AG09319 (cell line): ENCODE measurements around the gene NOS1AP.

Source experiments
- DNase-seq: peaks from one replicate; pipeline ENCODE4 v3.0.0-alpha.2; 2010; ENCODE audit warnings: low read depth; ENCODE audit errors: extremely low read depth
- TF ChIP-seq, protein P1 (sequence below): IDR thresholded peaks from 2 replicates; pipeline ENCODE4 v1.5.1; 2011; ENCODE audit warnings: low read depth, mild to moderate bottlenecking, inconsistent platforms, low read length, moderate library complexity

Gene NOS1AP

GRCh38 chr1:162108426-162108825, 38.9 kb downstream of the NOS1AP start:
- TF ChIP-seq, protein P1, sequence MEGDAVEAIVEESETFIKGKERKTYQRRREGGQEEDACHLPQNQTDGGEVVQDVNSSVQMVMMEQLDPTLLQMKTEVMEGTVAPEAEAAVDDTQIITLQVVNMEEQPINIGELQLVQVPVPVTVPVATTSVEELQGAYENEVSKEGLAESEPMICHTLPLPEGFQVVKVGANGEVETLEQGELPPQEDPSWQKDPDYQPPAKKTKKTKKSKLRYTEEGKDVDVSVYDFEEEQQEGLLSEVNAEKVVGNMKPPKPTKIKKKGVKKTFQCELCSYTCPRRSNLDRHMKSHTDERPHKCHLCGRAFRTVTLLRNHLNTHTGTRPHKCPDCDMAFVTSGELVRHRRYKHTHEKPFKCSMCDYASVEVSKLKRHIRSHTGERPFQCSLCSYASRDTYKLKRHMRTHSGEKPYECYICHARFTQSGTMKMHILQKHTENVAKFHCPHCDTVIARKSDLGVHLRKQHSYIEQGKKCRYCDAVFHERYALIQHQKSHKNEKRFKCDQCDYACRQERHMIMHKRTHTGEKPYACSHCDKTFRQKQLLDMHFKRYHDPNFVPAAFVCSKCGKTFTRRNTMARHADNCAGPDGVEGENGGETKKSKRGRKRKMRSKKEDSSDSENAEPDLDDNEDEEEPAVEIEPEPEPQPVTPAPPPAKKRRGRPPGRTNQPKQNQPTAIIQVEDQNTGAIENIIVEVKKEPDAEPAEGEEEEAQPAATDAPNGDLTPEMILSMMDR: no peak

DNA sequence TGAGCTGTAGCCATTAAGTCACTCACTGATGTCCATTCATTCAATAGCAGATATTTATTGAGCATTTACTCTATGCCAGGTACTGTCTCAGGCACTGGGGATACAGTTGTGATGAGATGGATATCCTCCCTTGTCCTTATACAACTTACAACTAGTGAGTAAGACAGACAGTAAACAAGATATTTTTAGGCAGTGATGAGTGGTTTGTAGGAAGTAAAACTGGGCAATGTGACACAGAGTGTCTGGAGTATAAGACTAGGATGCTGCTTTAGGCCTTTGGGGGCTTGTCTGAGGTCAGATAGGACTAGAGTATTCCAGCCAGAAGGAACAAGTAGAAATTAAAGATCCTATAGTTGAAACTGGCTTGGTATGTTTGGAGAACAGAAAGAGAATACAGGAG, 41.4 kb downstream of the NOS1AP start:
- DNase-seq: no peak
- TF ChIP-seq, protein P1: no peak

More at GRCh38 chr1:162108426-162108825, 38.9 kb downstream of the NOS1AP start:
- DNase-seq: no peak

GRCh38 chr1:162111572-162111971, 42.1 kb downstream of the NOS1AP start:
- no peak for DNase-seq
- TF ChIP-seq, protein P1: no peak

DNA sequence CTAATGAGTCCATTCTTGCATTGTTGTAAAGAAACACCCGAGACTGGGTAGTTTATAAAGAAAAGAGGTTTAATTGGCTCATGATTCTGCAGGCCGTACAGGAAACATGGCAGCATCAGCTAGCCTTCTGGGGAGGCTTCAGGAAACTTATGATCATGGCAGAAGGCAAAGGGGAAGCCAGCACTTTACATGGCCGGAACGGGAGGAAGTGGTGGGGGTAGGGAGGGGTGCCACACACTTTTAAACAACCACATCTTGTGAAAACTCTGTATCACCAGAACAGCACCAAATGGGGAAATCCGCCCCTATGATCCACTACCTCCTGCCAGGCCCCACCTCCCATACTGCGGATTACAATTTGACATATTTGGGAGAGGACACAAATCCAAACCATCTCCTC, 43.9 kb downstream of the NOS1AP start:
- TF ChIP-seq, protein P1: no peak
- DNase-seq: no peak

DNA sequence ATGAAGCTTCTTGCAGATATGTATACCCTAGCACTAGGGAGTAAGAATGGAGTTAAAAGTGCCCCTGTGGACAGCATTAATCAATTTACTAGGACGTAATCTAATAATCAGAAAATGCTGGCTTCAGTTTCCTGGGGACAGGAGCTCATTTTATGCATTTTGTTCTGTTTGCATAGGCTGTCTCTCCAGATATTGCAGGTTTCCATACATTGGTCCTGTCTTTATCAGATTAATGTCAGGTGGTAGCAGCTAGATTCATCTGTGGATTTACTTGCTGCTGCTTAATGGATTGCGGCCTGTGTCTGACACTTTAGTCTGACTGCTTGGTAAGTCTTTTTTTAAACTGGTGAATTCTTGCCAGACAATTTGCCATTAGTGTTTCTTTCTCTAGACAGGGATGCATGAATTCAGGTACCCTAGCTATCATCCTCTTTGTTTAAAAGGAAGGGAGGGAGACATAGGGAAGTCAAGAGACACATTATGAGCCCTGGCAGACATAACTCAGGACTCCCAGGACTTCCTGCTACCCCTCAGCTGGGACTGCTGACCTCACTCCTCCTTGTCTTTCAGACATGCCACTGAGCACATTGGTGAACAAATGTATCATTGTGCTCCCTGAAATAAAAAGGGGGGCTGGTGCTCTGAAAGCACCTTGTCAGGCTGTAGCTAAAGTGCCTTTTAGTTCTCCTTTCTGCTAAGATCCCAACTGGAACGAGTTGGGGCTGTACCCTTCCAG, 47.7 kb downstream of the NOS1AP start:
- TF ChIP-seq, protein P1: no peak
- DNase-seq: no peak

DNA sequence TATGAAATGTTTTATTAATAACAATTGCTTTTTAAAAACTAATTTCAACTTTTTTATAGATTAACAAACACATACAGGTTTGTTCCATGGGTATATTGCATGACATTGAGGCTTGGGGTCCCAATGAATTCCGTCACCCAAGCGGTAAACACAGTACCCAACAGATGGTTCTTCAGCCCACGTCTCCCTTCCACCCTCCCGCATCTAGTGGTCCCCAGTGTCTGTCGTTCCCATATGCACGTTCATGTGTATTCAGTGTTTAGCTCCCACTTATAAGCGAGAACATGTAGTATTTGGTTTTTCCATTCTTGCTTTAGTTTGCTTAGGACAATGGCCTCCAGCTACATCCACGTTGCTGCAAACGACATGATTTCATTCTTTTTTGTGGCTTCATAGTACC, 48.6 kb downstream of the NOS1AP start:
- TF ChIP-seq, protein P1: no peak
- no peak for DNase-seq

- TF ChIP-seq, protein P1: no peak
- DNase-seq: no peak
Observed at GRCh38 chr1:162128693-162129356, 59.3 kb downstream of the NOS1AP start.
